Gastroesophageal sphincter (tissue), 4 donors: Measurements from ENCODE around the gene PRR20G. TPM values are rescaled to one million over a fixed set of nuclear protein-coding genes. Genes with fewer than 3 reads are reported as not detected.

Experiments
- ATAC-seq: fragments of 150-250 bp; one replicate; pipeline ENCODE4 v1.9.1; 2016; ENCODE audit warnings: mild to moderate bottlenecking, moderate library complexity
- H3K27ac ChIP-seq, 4 donors: fragments of 200-600 bp; sonication (generic) in 3 of 4; 1 replicate in 3 of 4; 2 replicates in 1 of 4; pipeline ENCODE4 v1.5.1; 2016 to 2019
- H3K27me3 ChIP-seq: fragments of 200-600 bp; sonication (generic); one replicate; pipeline ENCODE4 v1.5.1; 2019
- H3K36me3 ChIP-seq, 2 donors: fragments of 200-600 bp; sonication (generic); one replicate each; pipeline ENCODE4 v1.5.1; 2019; ENCODE audit warnings: control low read depth in 1 of 2
- H3K4me1 ChIP-seq, 3 donors: fragments of 200-600 bp; sonication (generic); 1 replicate in 2 of 3; 2 replicates in 1 of 3; pipeline ENCODE4 v1.5.1; 2016 to 2019; ENCODE audit warnings: control low read depth in 2 of 3
- H3K4me3 ChIP-seq, 2 donors: fragments of 200-600 bp; sonication (generic); one replicate each; pipeline ENCODE4 v1.5.1; 2019; ENCODE audit warnings: mild to moderate bottlenecking in 1 of 2, moderate library complexity in 1 of 2
- H3K9me3 ChIP-seq, 3 donors: fragments of 200-600 bp; sonication (generic); one replicate each; pipeline ENCODE4 v1.5.1; 2017 to 2019; ENCODE audit warnings: control low read depth in 2 of 3
- CTCF ChIP-seq, 4 experiments: fragments of 200-600 bp in 2 of 4; fragments of 450-650 bp in 2 of 4; sonication (generic) in 1 of 4; IDR thresholded peaks; one replicate each; pipeline ENCODE4 v1.5.1; 2017 to 2019; ENCODE audit warnings: antibody characterized with exemption in 4 of 4, mild to moderate bottlenecking in 2 of 4, moderate library complexity in 2 of 4
- EP300 ChIP-seq: sonication (generic); formaldehyde crosslinking; IDR thresholded peaks from one replicate; pipeline ENCODE4 v1.6.1; 2017; ENCODE audit warnings: antibody characterized with exemption, mild to moderate bottlenecking
- POLR2A ChIP-seq, 2 donors: fragments of 450-650 bp; IDR thresholded peaks; one replicate each; pipeline ENCODE4 v1.6.1; 2017; ENCODE audit warnings: antibody characterized with exemption in 2 of 2, mild to moderate bottlenecking in 2 of 2, moderate library complexity in 1 of 2
- POLR2AphosphoS5 ChIP-seq: sonication (generic); formaldehyde crosslinking; IDR thresholded peaks from one replicate; pipeline ENCODE4 v1.6.1; 2017; ENCODE audit warnings: antibody characterized with exemption
- WGBS, 2 donors: methylation state at CpG; one replicate each; pipeline ENCODE4 v1.1.5; 2018; ENCODE audit warnings: low coverage in 1 of 2; 5-methylcytosine and 5-hydroxymethylcytosine counted together
- total RNA-seq, 4 donors: library from RNA; depleted of rRNA; stranded (reverse); fragments of >200 nt; gene quantifications; one replicate each; pipeline ENCODE4 v1.1.0, GENCODE V29; 2016

The PRR20G gene
- not detected for total RNA-seq

- Histone ChIP-seq H3K4me1 (no peaks in the 10 kb centered on the region), H3K27me3 (peaks cover 11% of the 10 kb centered on the region), H3K9me3 (no peaks in the 10 kb centered on the region), H3K4me3 (no peak within 1 kb of the TSS), H3K36me3 (no peaks in the 10 kb centered on the region), H3K27ac (no peak within 1 kb of the TSS)
- ATAC-seq = no peak
- TF ChIP-seq POLR2A (IDR thresholded peaks at IDR 0.05) (no peak), EP300 (no peak), POLR2AphosphoS5 (no peak), CTCF (IDR thresholded peaks at IDR 0.05) (no peak)
- 81% methylated on average over 10 of the region's 17 CpGs; no CpG with 5 or more reads in 1 of the 2 donors for WGBS, 2 donors
Observed at GRCh38 chr3:127287840-127288239, at the start of gene PRR20G. TSS of gene PRR20G (minus strand) at chr3:127288046. CDS start at chr3:127287365, 681 bp downstream.

GRCh38 chr3:127337001-127337400 is 49.2 kb upstream of the PRR20G start:
- peaks cover 0 to 19% (median 0%) of the 10 kb centered on the region in 3 donors for H3K9me3 ChIP-seq
- ATAC-seq = no peak
- WGBS, 2 donors = 90 to 100% methylated on average over 2 to 5 of the region's 7 CpGs
- no peak overlapping the region for H3K4me3 ChIP-seq
- H3K4me1 ChIP-seq = peaks cover 0 to 7% (median 0%) of the 10 kb centered on the region in 3 donors
- no peaks in the 10 kb centered on the region for H3K36me3 ChIP-seq
- no peak overlapping the region for H3K27ac ChIP-seq
- peaks cover 74% of the 10 kb centered on the region for H3K27me3 ChIP-seq
- TF ChIP-seq POLR2A (IDR thresholded peaks at IDR 0.05) = no peak

GRCh38 chr3:127336101-127336500 is 48.3 kb upstream of the PRR20G start:
- 70 to 76% methylated on average over 2 of the region's 5 CpGs for WGBS, 2 donors
- Histone ChIP-seq H3K27me3 (peaks cover 65% of the 10 kb centered on the region), H3K36me3 (no peaks in the 10 kb centered on the region), H3K4me1 (peaks cover 0 to 7% (median 0%) of the 10 kb centered on the region in 3 donors), H3K9me3 (peaks cover 0 to 28% (median 0%) of the 10 kb centered on the region in 3 donors), H3K4me3 (no peak overlapping the region), H3K27ac (no peak overlapping the region)
- ATAC-seq = no peak
- TF ChIP-seq POLR2A (IDR thresholded peaks at IDR 0.05) (no peak), CTCF (IDR thresholded peaks at IDR 0.05) (no peak), POLR2AphosphoS5 (no peak), EP300 (no peak)

GRCh38 chr3:127330385-127330784 is 42.5 kb upstream of the PRR20G start:
- WGBS, 2 donors = 44 to 100% methylated on average over 1 to 2 of the region's 2 CpGs
- no peak for ATAC-seq
- no peak for TF ChIP-seq CTCF (IDR thresholded peaks at IDR 0.05)
- TF ChIP-seq EP300 = no peak
- no peak for TF ChIP-seq POLR2A (IDR thresholded peaks at IDR 0.05)
- no peak for TF ChIP-seq POLR2AphosphoS5
- Histone ChIP-seq H3K9me3 (peaks cover 0 to 63% (median 3%) of the 10 kb centered on the region in 3 donors), H3K4me3 (no peak overlapping the region), H3K27me3 (peaks cover 29% of the 10 kb centered on the region), H3K36me3 (no peaks in the 10 kb centered on the region), H3K27ac (no peak overlapping the region), H3K4me1 (no peaks in the 10 kb centered on the region)

GRCh38 chr3:127329631-127330285 is 41.9 kb upstream of the PRR20G start:
- Histone ChIP-seq H3K27me3 (peaks cover 29% of the 10 kb centered on the region), H3K36me3 (no peaks in the 10 kb centered on the region), H3K9me3 (peaks cover 0 to 59% (median 3%) of the 10 kb centered on the region in 3 donors), H3K4me3 (no peak overlapping the region), H3K4me1 (no peaks in the 10 kb centered on the region), H3K27ac (no peak overlapping the region)
- TF ChIP-seq CTCF (IDR thresholded peaks at IDR 0.05) (no peak), EP300 (no peak), POLR2A (IDR thresholded peaks at IDR 0.05) (no peak), POLR2AphosphoS5 (no peak)
- 80 to 83% methylated on average over 1 of the region's 2 CpGs for WGBS, 2 donors
- no peak for ATAC-seq
